GM19463 (cell line): ENCODE measurements around the gene EIF3L.
A peak's percentile ranks its signal among the peaks of the same experiment; 100 is the strongest.

Experiments used
- ATAC-seq: cut with Tn5 transposase; IDR thresholded peaks from one replicate; pipeline ENCODE4 v1.9.1; 2021; ENCODE audit warnings: mild to moderate bottlenecking, moderate library complexity; ENCODE audit not compliant: unreplicated experiment

Gene EIF3L

DNA sequence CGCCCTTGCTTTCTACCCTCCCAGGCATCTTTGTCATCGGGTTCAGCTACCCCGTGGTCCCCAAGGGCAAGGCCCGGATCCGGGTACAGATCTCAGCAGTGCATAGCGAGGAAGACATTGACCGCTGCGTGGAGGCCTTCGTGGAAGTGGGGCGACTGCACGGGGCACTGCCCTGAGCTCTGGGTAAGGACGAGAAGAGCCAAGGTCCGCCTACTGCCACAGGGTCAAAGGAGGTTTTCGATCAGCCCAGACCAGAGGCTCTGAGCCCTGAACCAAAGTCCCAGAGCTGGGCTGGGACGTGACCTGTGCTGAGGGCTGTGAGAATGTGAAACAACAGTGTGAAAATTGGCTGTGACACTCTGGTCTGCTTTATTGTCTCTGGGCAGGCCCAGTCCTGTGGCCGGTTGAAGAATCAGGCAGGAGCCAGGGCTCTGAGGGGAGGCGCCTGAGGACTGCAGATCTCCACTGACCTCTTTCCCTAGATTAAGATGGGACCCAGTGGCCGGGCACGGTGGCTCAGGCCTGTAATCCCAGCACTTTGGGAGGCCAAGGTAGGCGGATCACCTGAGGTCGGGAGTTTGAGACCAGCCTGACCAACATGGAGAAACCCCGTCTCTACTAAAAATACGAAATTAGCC is 32.6 kb upstream of the EIF3L start:
- no peak for ATAC-seq

GRCh38 chr22:37817705-37818408 is 31.4 kb upstream of the EIF3L start:
- ATAC-seq: no peak

DNA sequence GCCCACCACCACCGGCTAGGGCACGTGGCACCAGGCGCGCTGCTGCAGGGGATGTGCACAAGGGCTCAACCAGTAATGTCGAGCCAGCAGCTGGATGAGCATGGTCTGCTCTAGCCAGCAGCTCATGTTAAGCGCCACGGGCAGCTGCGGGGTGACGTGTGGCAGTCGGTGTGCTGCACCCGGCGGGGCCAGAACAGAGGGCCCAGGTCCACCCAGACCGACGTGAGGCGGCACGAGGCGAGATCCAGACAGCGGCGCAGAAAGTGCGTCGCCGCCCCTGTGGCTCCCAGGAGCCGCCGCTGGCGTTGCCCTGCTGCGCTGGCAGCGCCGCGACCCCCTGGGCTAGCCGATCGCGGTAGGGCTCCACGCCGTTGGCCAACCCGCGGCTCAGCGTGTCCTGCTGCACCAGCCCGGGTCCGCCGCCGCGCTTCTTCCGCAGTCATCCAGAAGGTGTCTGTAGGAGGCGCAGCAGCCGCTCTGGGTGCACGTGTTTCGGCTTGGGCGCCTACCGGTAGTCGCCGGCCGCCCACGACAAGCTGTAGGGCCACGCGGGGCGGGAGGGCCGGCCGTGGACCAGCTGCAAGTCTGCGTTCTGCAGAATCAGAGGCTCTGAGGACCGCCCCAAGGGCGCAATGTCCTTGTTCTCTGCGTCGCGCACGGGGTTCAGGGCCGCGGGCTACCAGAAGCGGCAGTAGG is 30.7 kb upstream of the EIF3L start:
- ATAC-seq: no peak

- no peak for ATAC-seq
These were observed 30.1 kb upstream of the EIF3L start for GRCh38 chr22:37819105-37819433.

- no peak for ATAC-seq
These were observed 28.9 kb upstream of the EIF3L start for GRCh38 chr22:37820350-37820749.

DNA sequence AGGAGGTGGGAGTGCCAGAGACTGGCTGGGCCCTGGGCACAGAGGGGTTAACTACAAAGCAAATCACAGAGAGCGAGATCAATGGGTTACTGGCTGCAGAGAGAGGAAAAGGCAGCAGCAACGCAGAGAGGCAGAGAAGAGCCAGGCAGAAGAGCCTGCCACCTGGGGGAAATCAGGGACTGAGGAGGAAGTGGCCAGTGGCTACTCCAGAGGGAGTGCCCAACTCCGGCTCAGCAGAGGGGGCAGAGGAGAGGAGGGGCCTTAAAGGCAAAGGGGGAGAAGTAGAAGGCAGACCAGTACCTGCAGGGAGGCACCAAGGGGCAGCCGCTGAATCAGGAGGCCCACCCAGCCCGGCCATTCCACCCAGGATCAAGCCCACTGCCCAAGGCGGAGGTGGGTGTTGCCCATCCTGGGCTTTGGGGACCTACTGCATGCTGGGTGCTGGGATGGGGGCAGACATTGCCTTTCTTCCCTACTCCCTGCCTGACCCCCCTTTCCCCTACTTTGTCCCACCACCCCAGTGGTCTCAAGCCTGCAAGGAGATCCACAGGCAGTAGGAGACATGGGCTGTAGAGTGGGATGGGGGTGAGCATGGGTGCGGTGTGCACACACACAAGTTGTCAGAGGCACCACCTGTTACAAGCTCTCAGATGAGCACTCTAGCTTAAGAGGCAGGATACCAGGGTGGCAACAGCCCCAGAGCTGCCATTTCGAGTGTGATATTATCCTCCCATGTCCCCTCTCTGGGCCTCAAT is 27.0 kb upstream of the EIF3L start:
- no peak for ATAC-seq

DNA sequence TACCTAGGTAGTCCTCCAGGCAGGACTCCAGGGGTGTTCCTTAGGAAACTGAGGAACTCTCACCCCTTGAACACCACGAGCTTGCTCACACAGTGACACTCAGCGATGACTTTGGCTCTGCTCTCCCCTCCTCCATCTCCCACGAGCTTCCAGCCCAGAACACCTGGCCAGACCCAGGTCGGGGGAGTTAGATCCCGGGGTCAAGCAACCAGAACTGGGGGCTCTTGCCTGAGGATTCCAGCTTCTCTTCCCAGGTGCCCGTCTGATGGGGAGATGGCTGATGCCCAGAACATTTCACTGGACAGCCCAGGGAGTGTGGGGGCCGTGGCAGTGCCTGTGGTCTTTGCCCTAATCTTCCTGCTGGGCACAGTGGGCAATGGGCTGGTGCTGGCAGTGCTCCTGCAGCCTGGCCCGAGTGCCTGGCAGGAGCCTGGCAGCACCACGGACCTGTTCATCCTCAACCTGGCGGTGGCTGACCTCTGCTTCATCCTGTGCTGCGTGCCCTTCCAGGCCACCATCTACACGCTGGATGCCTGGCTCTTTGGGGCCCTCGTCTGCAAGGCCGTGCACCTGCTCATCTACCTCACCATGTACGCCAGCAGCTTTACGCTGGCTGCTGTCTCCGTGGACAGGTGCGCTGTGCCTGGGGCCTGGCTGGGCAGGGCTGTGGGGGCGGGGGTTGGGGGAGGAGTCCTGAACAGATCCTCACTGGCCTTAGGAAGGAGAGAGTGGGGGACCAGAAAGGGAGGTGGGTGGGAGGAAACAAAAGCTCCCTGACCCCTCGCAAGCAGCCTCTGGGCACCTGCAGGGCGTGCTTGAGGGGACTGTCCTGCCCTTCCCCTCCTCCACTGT is 25.9 kb upstream of the EIF3L start, which contains the start of gene GALR3:
TSS of gene GALR3 (plus strand) at position 249 of the 852 bp plus-strand sequence. CDS start at position 274, 25 bp downstream.
- ATAC-seq: no peak

GRCh38 chr22:37824674-37825641 is 24.3 kb upstream of the EIF3L start:
- no peak for ATAC-seq

DNA sequence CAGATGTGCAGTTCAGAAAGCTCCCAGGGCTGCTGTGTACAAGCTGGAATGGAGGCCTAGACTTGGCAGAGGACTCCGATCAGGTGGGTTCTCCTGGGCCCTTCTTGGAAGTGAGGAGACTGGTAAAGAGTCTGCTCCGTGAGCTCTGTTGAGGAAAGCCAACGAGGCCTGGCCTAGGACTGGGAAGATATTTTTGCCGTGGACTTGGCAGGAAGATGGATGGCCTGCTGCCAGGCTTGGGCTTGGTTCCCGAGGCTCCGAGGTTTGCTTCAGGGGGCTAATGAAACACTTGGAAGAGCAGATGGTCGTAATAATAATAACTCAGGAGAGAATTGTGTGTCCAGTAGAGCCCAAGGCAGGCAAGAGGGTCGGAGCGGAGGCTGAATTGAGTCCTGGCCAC is 22.2 kb upstream of the EIF3L start:
- ATAC-seq: no peak

GRCh38 chr22:37830093-37830842 is 19.0 kb upstream of the EIF3L start:
- ATAC-seq: no peak

- no peak for ATAC-seq
These were observed 17.7 kb upstream of the EIF3L start for GRCh38 chr22:37831472-37831871.

GRCh38 chr22:37832022-37832857 is 17.0 kb upstream of the EIF3L start:
- no peak for ATAC-seq

DNA sequence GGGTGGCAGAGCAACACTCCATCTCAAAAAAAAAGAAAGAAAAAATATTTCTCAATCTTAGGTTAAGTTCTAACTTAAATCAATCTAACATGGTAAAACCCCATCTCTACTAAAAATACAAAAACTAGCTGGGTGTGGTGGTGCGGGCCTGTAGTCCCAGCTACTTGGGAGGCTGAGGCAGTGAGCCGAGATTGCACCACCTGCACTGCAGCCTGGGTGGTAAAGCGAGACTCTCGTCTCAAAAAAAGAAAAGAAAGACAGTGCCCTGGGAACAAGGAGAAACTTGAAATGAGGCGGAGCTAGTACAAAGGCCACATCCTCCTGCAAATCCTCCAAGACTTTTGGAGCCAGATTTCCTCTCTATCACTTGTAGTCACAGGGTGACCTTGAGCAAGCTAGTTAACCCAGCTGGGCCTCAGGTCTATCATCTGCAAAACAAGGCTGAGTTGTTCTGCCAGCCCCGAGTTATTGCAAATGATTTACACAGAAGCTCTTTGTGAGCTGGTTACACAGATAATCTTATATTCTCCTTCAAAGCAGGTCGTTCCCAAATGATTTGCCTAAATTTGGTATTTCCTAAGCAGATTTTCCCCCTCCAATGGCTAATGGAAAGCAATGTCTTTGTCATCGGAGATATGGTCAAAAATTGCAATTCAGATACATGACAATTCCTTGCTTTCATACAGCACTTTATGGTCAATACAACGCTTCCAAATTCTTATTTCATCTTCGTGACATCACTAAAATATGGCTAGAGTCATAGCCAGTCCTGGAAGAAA is 7.0 kb upstream of the EIF3L start:
- no peak for ATAC-seq

- ATAC-seq: peak; percentile 40
These were observed 5.5 kb upstream of the EIF3L start for GRCh38 chr22:37843741-37844089.

DNA sequence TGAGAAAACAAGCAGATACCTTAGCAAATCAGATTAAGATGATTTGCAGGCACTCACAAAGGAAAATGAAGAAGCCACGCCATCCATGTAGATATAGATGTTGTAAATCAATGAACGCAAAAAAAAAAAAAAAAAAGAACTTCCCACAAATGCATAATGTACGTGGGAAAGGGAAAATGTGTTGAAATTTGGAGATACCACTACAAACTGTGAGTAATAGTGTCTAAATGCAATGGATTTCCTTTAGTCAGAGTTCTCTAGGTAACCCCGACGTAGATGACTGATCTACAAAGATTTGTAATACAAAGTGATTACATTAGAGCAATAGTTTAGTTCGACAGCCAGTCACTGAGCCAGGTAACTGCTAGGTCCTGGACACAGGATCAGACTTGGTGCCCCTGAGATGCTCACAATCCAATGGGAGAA is 4.3 kb upstream of the EIF3L start:
- ATAC-seq: no peak

DNA sequence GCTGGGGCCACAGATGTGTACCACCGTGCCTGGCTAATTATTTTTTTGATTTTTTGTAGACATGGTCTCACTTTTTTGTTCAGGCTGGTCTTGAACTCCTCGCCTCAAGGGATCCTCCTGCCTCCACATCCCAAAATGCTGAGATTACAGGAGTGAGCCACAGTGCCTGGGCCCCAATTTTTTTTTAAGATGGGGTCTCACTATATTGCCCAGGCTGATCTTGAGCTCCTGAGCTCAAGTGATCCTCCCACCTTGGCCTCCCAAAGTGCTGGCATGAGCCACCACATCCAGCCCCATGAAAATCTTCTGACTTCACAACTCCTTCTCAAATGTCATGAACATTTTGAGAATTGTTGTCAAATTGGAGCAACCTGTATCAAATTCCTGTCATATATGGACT is 2.8 kb upstream of the EIF3L start:
- ATAC-seq: no peak

DNA sequence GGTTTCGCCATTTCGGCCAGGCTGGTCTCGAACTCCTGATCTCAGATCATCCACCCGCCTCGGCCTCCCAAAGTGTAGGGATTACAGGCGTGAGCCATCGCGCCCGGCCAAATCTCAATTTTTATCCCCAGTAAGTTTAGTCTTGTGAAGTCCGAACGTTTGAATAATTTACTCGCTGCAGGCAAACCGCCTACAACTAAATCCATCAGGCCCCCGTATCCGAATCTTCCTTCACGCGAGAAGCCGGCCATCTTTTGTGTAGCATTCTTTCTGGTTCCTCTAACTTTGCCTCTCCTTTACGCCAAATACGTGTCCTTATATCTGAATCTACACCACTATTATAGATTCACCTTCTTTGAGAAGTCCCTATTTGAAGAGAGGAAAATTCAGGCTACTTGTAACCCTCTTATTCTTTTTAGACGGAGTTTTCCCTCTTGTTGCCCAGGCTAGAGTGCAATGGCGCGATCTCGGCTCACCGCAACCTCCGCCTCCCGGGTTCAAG is 581 bp upstream of the EIF3L start:
- no peak for ATAC-seq
